ENCODE data around the gene CUEDC1.
A peak's percentile ranks its signal among the peaks of the same experiment; 100 is the strongest.
"Not testable (repeated sequence)": the region's sequence is repeated elsewhere in the genome, so short reads cannot be mapped to it uniquely, and the experiment has no call there.

The CUEDC1 gene

DNA sequence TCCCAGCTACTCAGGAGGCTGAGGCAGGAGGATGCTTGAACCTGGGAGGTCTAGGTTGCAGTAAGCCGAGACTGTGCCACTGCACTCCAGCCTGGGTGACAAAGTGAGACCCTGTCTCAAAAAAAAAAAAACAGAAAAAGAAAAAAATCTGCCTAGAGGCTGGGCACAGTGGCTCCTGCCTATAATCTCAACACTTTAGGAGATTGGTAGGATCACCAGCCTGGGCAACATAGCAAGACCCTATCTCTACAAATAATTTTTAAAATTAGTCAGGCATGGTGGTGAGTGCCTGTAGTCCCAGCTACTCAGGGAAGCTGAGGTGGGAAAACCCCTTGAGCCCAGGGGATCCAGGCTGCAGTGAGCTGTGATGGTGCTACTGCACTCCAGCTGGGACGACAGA lies 17.7 kb downstream of the CUEDC1 start:
- no peak for DNase-seq

DNA sequence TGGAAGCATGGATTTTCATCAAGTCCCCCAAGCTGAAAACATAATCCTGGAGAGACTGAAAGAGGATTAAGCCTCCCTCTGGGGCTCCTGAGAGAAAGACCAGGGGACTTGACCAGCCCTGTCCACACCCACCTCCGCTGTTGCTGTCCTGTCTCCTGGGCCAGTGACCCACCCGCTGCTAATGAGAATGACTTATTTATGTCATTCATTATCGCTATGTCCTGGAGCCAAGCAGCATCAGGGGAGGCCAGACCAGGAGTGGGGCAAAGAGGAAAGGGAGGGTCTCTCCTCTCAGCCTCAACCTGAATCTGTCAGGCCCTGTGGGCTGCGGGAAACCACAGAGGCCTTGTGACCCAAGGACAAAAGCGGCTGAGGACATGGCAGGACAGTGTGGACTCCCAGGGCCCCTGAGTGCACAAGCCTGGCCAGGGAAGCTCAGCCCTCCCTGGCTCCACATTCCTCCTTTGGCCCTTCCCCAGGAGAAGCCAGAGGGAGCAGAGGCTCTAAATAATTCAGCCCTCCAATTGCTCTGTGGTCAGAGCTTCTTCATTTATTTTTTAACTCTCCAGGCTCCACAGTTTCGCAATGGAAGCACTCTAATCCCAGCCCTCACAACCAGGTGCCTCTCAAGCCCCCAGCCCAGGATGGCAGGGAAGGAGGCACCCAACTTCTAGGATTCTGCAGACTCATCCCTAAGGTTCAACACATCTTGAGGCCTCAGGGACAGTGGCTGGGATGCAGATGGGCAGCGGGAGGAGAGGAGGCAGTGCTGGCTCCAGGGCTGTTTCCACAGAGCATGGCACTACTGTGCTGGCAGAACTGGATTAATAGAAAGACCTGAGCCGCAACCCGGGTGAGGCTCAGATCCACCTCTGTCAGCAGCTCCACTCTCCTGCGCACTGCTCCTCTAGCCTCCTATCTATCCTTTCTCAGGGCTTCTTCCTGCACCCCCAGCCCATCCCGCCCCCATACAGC lies 19.1 kb downstream of the CUEDC1 start:
- no peak for DNase-seq

DNA sequence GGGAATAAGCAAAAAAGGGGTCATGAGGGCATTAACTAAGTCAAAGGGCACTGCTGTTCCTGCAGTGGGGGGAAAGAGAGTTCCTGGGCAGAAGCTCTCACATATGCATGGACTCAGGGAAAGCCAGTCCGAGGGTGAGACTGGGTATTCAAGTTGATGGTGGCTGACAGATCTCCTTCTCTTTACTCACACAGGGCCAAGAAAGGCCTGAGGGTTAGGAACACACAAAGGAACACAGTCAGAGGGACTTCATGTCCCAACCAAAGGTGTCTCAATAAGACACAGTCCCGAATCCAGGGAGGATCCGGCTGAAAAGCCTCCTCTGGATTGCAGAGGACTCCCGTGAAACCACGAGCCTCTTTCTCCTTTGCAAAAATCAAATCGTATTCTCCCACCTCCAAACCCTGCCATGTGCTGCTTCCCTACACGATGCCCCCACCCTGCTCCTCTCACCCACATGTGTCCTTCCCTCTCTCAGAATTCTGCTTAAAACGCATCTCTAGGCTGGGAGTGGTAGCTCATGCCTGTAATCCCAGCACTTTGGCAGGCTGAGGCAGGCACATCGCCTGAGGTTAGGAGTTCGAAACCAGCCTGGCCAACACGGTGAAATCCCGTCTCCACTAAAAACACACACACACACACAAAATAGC lies 23.6 kb downstream of the CUEDC1 start:
- no peak for DNase-seq

DNA sequence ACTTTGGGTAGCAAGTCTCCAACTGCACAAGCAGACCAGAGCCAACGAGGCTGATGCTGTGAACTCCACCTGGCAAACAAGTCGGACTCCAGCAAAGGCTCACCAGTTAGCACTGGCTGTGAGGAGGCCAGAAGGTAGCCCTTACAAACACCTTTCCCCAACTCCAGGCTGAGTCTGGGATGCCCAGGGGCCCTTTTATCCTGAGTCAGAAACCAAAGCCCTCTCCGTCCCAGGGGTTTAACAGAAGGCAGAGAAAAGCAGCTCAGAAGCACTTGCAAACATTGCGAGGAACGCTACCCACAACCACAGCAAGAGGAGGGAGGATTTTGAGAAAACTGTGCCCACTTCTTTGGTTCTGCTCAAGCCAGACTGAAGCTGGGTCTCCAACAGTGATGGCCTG lies 25.0 kb downstream of the CUEDC1 start:
- no peak for DNase-seq

DNA sequence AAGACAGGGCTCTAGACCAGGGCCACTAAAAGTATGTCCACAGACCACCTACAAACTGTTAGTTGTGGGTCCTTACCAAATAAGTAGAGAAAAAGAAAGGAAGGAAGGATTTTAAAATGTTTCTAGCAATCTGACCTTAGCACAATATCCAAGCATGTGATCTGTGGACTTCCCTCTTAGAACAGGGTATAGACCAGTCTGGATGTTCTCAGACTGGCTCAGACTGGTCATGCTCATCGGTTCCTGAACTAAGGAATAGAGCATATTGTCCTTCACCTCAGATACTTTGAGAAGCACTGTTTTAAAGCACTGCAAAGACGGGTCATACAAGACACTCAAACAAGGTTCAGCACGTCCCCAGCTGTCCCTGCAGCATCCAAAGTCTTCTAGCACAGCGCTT lies 25.8 kb downstream of the CUEDC1 start:
- no peak for DNase-seq

DNA sequence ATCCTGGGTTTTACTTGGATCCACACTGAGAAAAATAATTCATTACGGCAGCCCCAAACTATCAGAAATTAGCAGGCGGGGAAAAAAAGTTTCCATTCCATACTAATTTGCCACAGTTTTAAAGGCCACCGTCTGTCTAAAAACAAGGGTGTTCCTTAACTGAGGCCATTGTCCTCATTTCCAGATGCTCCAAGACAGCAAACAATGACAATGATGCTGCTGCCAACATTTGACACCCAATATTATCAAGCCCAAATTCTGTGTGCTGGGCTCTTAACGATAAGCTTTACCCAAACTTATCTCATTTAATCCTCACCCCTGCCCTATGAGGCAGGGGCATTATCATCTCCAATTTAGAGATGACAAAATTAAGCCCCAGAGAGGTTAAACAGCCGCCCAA lies 26.3 kb downstream of the CUEDC1 start:
- DNase-seq: no peak

DNA sequence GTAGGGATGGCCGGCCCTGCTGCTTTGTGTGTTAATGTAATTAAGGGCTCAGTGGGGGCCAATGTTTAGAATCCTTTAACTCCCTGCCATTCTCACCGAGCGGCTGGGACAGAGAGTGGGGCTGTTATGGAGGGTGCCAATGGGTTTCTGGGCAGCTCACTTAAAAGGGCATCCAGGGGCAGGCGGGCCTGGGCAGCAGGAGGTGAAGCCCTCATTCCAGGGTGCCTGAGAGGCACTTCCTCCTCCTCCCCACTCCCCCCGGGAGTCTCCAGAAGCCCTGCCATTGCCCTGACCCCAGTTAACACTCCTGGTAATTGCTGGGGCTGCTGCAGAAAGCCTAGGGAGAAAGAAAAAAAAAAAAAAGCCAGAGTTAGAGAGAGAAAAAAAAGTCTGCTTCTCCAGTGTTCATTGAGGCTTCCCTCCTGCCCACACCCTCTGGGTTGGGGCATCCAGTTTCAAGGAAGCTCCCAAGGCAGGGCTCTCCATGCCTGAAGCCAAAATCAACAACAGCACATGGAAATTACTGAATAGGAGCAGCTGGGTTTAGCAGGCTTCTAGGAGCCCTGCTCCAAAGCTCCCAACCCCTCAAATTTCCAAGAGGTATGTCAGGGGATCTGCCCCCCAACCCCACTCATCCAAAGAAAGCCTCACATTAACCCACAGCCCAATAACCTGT lies 28.0 kb downstream of the CUEDC1 start:
- DNase-seq: no peak

DNA sequence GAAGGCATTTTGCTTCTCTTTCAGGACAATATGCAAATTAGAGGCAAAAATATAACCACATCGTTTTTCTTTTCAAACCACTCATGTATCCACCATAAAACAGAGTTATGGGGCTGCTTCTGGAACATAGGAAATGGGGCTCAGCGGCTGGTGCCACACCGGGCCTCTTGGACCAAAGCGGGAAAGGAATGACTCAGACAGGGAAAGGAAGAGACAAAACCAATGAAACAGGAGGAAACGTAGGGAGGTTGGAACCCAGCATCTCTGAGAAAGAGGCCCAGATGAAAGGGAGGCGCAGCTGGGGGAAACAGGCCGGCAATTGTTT lies 28.5 kb downstream of the CUEDC1 start:
- no peak for DNase-seq

DNA sequence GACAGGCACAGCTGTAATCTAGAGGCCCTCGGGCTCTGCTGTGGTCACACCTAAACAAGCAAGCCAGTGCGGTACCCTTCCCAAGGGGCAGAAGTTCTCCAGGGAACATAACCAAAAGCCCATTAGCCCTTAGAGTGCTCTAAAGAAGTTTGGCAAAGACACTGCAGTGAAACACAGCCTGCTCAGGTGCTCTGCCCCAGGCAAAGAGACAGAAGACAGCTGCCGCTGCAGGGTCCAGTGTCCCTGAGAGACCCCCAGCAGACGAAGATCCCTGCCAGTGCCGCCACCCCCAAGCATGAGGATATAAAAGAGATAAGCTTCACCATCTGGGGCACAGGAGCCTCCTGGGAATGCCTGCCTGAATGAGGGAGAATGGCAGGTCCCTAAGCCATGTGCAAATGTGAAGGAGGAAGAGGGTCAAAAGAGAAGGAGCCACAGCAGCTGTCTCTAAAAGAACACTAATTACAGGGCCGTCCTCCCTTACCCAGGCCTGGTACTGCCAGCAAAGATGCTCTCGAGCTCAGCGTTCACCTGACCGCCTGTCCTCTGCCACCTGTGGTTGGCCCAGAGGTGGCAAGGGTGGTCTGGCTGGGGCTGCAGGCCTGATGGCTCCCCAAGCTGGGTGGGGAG lies 29.7 kb downstream of the CUEDC1 start:
- no peak for DNase-seq

DNA sequence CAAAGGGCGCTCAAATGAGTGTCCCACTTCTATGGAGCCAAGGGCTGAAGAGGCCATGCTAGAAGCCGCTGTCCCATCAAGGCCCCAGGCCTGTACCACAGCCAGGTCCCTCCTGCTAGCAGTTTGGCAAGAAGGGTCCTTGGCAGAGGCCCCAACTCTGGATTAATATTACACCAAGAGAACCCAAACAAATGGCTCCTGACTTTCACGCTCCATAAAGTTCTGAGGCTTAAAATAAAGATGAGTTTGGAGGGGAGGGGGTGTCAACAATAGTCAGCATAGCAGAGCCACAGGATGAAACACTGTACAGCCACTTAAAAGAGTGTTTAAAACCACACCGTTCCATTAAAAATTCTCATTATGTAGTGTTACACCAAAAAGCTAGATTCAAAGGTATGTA lies 30.5 kb downstream of the CUEDC1 start:
- no peak for DNase-seq

DNA sequence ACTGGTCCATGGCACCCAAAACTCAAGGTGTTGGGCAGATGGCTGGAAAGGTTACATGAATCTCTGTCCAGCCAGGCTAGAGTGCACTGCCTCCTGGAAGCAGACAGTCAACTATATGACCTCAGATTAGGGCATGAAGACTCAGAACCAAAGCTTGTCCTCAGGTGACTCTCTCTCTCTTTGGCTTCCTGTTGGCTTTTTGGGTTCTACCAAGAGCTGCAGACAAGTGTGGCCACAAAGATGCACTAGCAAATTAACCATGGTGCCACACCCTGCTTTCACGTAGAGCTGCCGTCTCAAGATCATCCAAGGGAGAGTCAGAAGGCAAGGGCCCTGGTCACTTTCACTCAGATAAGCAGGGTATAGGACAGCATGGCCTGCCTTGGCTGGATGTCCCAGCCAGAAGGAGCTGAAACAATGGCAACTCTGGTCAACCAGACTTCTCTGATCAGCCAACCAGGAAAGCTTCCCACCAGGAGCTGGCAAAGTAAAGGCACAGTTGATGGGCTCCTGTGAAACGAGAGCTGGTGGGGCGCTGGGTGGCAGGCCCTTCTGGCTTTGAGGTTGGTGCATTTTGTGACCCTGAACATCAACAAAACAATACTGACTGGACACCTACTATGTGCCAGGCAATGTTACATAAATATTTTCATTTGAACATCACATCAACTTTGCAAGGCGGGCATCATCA lies 31.9 kb downstream of the CUEDC1 start:
- no peak for DNase-seq

DNA sequence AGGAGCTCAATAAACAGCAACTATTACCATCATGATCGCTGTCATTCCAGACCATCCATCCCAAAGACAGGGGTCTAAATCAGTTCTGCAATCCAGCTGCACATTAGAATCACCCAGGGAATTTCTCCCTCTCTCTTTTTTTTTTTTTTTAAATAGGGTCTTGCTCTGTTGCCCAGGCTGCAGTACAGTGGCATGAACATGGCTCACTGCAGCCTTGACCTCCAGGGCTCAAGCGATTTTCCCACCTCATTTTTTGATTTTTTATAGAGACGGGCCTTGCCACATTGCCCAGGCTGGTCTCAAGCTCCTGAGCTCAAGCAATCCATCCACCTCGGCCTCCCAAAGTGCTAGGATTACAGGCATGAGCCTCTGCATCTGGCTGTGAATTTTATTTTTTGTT lies 32.5 kb downstream of the CUEDC1 start:
- not testable (repeated sequence) for DNase-seq

DNA sequence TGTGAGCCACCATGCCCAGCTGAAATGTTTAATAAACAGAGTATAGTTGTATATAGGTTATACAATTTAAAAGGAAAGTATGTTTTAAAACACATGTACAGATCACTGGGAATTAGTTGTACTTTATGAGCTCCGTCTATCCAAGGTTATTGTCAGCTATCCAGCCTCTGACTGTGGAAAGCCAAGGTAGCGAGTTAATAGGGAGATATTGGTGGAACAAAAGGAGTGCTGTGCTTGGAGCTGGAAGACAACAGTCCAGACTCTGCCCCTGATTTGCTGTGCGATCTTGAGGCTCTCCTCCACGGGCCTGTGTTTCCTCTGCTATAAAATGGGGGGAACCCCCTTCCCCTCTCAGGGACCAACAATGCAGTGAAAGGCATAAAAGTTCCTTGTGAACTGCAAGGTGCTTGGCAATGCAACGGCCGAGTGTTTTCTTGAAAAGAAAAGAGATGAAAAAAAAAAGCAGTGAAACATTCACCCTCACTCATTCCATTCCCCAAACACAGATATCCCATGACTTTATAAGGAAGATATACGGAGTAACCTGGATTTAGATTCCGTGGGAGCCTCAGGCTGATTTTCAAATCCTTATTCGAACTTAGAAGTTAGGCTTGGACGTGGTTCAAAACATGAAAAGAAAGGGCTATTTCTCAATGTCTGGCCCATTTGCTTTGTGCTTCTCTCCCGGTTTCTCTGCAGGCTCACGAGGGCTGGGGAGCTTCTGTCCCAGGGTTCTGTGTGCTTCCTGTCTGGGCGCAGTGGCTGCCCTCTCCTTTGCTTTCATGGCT lies 34.1 kb downstream of the CUEDC1 start:
- no peak for DNase-seq

DNA sequence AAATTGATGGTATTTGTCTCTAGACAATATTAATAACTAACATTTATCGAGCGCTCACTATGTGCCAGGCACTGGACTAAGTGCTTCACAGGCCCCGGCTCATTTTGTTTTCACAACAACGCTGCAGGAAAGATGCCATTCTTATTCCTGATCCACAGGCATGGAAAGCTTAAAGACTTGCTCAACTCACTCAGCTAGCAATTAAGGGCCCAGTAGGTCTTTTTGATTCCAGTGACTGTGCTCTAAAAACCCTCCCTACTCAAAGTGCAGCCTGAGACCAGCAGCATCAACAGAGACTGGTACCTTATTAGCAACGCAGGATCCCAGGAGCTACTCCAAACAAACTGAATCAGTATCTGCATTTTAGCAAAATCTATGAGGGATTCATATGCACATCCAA lies 35.3 kb downstream of the CUEDC1 start:
- DNase-seq: no peak

DNA sequence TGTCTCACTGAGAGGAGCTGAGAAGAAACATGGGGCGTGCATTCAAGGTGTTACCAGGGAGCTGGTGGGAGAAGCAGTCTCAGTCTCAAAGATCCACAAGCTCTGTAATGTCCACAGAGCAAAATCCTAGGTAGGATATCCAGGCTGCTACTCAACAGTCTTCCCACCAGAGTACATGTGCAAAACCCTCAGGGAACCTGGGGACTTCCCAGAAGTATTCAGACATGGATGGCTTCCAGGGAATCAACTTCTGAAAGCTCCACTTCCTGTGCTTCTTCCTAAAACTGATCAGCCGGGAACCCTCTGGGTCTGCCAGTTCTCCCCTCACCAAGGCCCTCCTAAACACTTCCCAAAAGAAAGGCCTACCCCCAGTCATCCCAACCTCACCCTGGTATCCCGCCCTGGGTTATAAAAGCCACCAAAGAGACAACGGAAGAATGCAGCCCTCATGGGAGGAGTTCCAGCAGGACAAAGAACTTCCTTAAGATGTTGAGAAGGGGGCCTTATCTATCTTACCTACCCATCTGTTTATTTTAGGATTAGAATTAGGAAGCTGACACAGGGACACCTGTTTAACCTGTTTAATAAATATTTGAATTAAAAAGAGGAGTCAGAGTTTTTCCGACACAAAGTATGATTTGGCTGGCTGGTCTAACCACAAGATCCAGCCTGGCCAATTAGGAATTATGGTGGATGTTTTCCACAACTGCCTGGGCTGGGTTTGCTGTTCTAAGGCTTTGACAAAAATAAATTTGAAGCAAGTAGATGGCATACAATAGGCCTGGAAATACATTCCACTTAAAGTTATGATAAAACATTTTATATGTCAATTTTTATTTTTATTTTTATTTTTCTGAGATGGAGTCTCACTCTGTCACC lies 37.0 kb downstream of the CUEDC1 start:
- DNase-seq: no peak

DNA sequence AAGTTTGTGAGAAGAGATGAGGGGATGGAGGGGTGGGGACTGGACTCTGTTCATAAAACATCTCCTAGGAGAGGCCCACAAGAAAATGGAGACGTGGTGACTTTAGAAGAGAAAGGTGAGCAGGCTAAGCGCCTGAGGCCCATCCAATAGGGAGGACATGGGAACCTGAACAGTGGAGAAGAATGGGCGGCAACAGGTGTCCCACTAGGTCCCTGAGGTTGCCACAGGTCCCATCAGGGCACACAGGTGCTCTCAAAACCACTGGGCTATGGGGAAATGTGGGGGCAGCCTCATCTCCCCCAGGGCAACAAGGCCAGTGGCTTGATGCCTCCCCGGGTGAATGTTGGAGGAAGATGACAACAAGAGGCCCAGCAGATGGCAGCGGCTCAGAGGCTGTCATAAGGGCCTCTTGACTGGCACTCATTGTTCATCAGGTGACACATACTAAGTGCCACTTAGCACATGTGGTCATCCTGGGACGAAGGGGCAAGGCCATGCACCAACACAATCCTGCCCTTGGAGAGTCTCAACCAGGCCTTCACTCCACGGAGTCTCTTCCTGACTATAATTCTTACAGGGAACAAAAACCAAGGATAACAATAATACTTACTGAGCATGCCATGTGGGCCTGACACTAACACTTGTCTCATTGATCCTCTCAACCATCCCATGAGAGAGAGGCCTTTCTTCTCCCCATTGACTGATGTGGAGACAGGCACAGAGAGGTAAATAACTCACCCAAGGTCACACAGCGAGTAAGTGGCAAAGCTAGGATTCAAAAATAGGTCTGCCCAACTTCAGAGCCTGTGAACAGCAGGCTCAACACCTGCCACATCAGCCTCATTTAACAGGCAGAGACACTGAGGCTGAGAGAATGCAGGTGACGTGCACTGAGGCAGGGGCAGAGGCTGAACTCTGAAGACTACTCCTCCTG lies 38.0 kb downstream of the CUEDC1 start:
- DNase-seq: peak; percentile 59

DNA sequence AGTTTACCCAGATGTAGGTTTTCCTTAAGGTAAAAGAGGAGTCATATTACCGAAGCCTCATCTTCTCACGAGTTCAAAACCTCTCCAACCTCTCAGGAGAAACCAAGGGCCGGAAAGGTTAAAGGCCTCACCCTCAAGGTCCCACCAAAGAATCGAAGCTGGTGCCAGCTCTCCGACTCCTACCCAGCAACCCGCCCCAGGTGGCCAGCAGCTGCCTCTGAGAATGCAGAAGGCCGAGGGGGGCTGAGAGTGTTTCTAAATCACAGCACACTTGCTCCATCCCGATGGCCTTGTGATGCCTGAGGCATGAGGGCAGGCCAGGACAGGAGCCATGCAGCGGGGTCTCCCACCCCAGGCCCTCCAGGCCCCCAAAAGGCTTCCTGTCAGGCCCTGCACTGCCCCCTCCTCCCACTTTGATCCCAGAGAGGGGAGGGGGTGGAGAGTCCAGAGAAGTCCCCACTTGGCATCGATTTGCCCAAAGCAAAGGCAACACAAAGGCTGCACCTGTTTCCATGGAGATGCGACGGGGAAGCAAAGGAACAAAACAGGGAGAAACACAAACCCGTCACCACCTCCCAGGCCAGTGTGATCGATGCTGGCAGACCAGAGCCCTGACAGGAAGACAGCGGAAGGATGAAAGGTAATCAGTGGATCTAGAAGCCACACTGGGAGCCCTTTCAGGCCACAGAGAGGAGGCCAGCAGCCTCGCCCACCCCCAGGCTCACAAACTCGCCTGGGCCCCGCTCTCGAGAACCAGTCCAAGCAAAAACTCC lies 39.0 kb downstream of the CUEDC1 start:
- no peak for DNase-seq

DNA sequence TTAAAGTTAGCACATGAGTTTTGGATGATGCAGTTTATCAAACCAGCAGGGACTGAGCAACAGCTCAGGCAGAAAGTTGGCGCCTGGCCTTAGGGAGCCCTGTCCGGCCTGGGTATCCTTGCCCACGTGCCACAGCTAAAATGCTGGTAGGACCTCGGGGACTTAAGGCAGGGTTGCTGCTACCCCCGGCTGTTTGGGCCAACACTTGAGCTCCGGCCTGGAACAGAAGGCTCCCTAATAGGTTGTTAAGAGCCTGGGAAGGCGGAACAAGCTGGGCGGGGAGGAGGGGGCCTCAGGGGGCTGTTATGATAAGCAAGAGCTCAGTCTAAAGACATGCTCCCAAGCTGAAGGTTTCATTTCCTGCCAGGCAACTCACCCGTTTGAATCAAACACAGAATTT lies 39.7 kb downstream of the CUEDC1 start:
- DNase-seq: no peak
